DOHH2 (cell line): Measurements from ENCODE around the gene PLXNA2.

ENCODE experiments used
- CTCF ChIP-seq: fragments of 200-600 bp; sonication (generic); IDR thresholded peaks from one replicate; pipeline ENCODE4 v1.5.1; 2014; ENCODE audit warnings: antibody characterized with exemption, mild to moderate bottlenecking, low read depth, low read length; ENCODE audit not compliant: poor library complexity, severe bottlenecking
- EZH2phosphoT487 ChIP-seq: fragments of 200-600 bp; sonication (generic); IDR thresholded peaks from 2 replicates; pipeline ENCODE4 v1.6.1; 2017; ENCODE audit warnings: borderline replicate concordance, mild to moderate bottlenecking, antibody characterized with exemption, low read length, moderate library complexity, mixed read lengths

GRCh38 chr1:208206092-208206698, 38.0 kb downstream of the PLXNA2 start:
- no peak for TF ChIP-seq CTCF
- no peak for TF ChIP-seq EZH2phosphoT487
